HEK293 (cell line): Measurements from ENCODE around the gene TIAM2.

ENCODE experiments used
- CTCF ChIA-PET: fragments of 350-600 bp; formaldehyde crosslinking; extraction: SDS; loops from one replicate; lab custom pipeline; 2021; ENCODE audit warnings: antibody characterized with exemption; lab: Yijun Ruan, JAX
- POLR2A ChIA-PET: fragments of 300-600 bp; formaldehyde crosslinking; extraction: SDS; loops from one replicate; lab custom pipeline; 2020; ENCODE audit warnings: antibody characterized with exemption, inconsistent platforms; lab: Yijun Ruan, JAX
- H3K27ac ChIP-seq: fragments of 200-500 bp; sonication (Bioruptor generic); 2 replicates; pipeline ENCODE4 v1.5.1; 2014; ENCODE audit warnings: low read depth, low read length, control low read depth, inconsistent platforms; ENCODE audit errors: extremely low read depth
- H3K36me3 ChIP-seq, 2 experiments: fragments of 200-500 bp in 1 of 2; sonication (Bioruptor generic) in 1 of 2; 1 replicate in 1 of 2; 2 replicates in 1 of 2; pipeline ENCODE4 v1.5.1; 2014 to 2017; ENCODE audit warnings: inconsistent platforms in 2 of 2, low read length in 2 of 2; ENCODE audit not compliant: control insufficient read depth in 2 of 2, insufficient read depth in 1 of 2
- H3K4me1 ChIP-seq: fragments of 200-500 bp; sonication (Bioruptor generic); 2 replicates; pipeline ENCODE4 v1.5.1; 2014; ENCODE audit warnings: mild to moderate bottlenecking, low read length, inconsistent platforms; ENCODE audit not compliant: control insufficient read depth, insufficient read depth
- H3K4me3 ChIP-seq: 2 replicates; pipeline ENCODE4 v1.5.1; 2011; ENCODE audit warnings: low read depth, mild to moderate bottlenecking, control low read depth, low read length, moderate library complexity
- H3K9me3 ChIP-seq: fragments of 200-500 bp; sonication (Bioruptor generic); 2 replicates; pipeline ENCODE4 v1.5.1; 2014; ENCODE audit warnings: low read depth, low read length, inconsistent platforms; ENCODE audit not compliant: control insufficient read depth, insufficient read depth
- EGR2 ChIP-seq: fragments of 450-650 bp; formaldehyde crosslinking; IDR thresholded peaks from 2 replicates; pipeline ENCODE4 v1.5.1; 2016; ENCODE audit warnings: low read depth, missing biosample characterization, missing genetic modification characterization
- IKZF3 ChIP-seq: fragments of 450-650 bp; IDR thresholded peaks from 2 replicates; pipeline ENCODE4 v1.5.0; 2018; ENCODE audit warnings: missing biosample characterization, mild to moderate bottlenecking, missing genetic modification characterization, moderate library complexity
- MYNN ChIP-seq: fragments of 450-650 bp; formaldehyde crosslinking; IDR thresholded peaks from 2 replicates; pipeline ENCODE4 v1.5.1; 2016; ENCODE audit warnings: missing biosample characterization, missing genetic modification characterization, borderline replicate concordance
- SALL2 ChIP-seq: fragments of 450-650 bp; formaldehyde crosslinking; IDR thresholded peaks from 2 replicates; pipeline ENCODE4 v1.5.0; 2017; ENCODE audit warnings: missing biosample characterization, mild to moderate bottlenecking, missing genetic modification characterization, borderline replicate concordance
- ZBTB7A ChIP-seq: fragments of 450-650 bp; formaldehyde crosslinking; IDR thresholded peaks from 2 replicates; pipeline ENCODE4 v1.5.1; 2016; ENCODE audit warnings: low read depth, missing biosample characterization, missing genetic modification characterization
- ZFP69B ChIP-seq: fragments of 450-650 bp; formaldehyde crosslinking; IDR thresholded peaks from 2 replicates; pipeline ENCODE4 v1.5.1; 2016; ENCODE audit warnings: missing biosample characterization, missing genetic modification characterization
- ZNF121 ChIP-seq: fragments of 450-650 bp; formaldehyde crosslinking; IDR thresholded peaks from 2 replicates; pipeline ENCODE4 v1.5.1; 2016; ENCODE audit warnings: missing biosample characterization, missing genetic modification characterization
- ZNF2 ChIP-seq: fragments of 450-650 bp; formaldehyde crosslinking; IDR thresholded peaks from 2 replicates; pipeline ENCODE4 v1.5.1; 2016; ENCODE audit warnings: missing biosample characterization, missing genetic modification characterization
- ZNF223 ChIP-seq: fragments of 450-650 bp; formaldehyde crosslinking; IDR thresholded peaks from 2 replicates; pipeline ENCODE4 v1.5.1; 2016; ENCODE audit warnings: missing biosample characterization, missing genetic modification characterization
- ZNF26 ChIP-seq: fragments of 450-650 bp; formaldehyde crosslinking; IDR thresholded peaks from 2 replicates; pipeline ENCODE4 v1.5.1; 2016; ENCODE audit warnings: missing biosample characterization, missing genetic modification characterization
- ZNF311 ChIP-seq: fragments of 450-650 bp; formaldehyde crosslinking; IDR thresholded peaks from 2 replicates; pipeline ENCODE4 v1.5.1; 2017; ENCODE audit warnings: missing biosample characterization, missing genetic modification characterization, borderline replicate concordance
- ZNF354C ChIP-seq: fragments of 450-650 bp; formaldehyde crosslinking; IDR thresholded peaks from 2 replicates; pipeline ENCODE4 v1.5.1; 2016; ENCODE audit warnings: missing biosample characterization, missing genetic modification characterization, low read depth, borderline replicate concordance
- ZNF37A ChIP-seq: fragments of 450-650 bp; IDR thresholded peaks from 2 replicates; pipeline ENCODE4 v1.5.1; 2018; ENCODE audit warnings: missing biosample characterization, missing genetic modification characterization
- ZNF423 ChIP-seq: fragments of 450-650 bp; formaldehyde crosslinking; IDR thresholded peaks from 2 replicates; pipeline ENCODE4 v1.5.1; 2016; ENCODE audit warnings: missing biosample characterization, missing genetic modification characterization
- ZNF600 ChIP-seq: fragments of 450-650 bp; formaldehyde crosslinking; IDR thresholded peaks from 2 replicates; pipeline ENCODE4 v1.5.1; 2016; ENCODE audit warnings: missing biosample characterization, missing genetic modification characterization
- ZNF610 ChIP-seq: fragments of 450-650 bp; formaldehyde crosslinking; IDR thresholded peaks from 2 replicates; pipeline ENCODE4 v1.5.1; 2016; ENCODE audit warnings: missing biosample characterization, missing genetic modification characterization, borderline replicate concordance
- ZNF660 ChIP-seq: fragments of 450-650 bp; IDR thresholded peaks from 2 replicates; pipeline ENCODE4 v1.5.1; 2018; ENCODE audit warnings: missing biosample characterization, mild to moderate bottlenecking, missing genetic modification characterization
- ZNF692 ChIP-seq: fragments of 450-650 bp; formaldehyde crosslinking; IDR thresholded peaks from 2 replicates; pipeline ENCODE4 v1.5.1; 2016; ENCODE audit warnings: missing biosample characterization, missing genetic modification characterization
- ZSCAN18 ChIP-seq: fragments of 450-650 bp; formaldehyde crosslinking; IDR thresholded peaks from 2 replicates; pipeline ENCODE4 v1.5.1; 2016; ENCODE audit warnings: missing biosample characterization, missing genetic modification characterization

Gene TIAM2

GRCh38 chr6:154977588-154977987 is 17.5 kb upstream of the TIAM2 start:
- H3K4me1 ChIP-seq: no peaks in the 10 kb centered on the region
- ChIA-PET POLR2A (no interaction called here), CTCF (interaction anchor here (0.6 to 0.7 kb wide), 2 partner anchors 51 to 174 kb away, joined by 3 to 4 read pairs; no protein-coding TSS in a partner anchor)
- H3K4me3 ChIP-seq: no peak overlapping the region
- H3K27ac ChIP-seq: no peak overlapping the region
- H3K9me3 ChIP-seq: no peaks in the 10 kb centered on the region
- no peaks in the 10 kb centered on the region for H3K36me3 ChIP-seq
- TF ChIP-seq ZNF37A: no peak

- Histone ChIP-seq H3K27ac (no peak overlapping the region), H3K4me3 (no peak overlapping the region), H3K4me1 (no peaks in the 10 kb centered on the region), H3K36me3 (no peaks in the 10 kb centered on the region), H3K9me3 (no peaks in the 10 kb centered on the region)
- TF ChIP-seq ZFP69B (tag by site-specific recombination): peak; percentile 42; the same call in 1 of the 2 replicates
- TF ChIP-seq ZNF121 (tag by site-specific recombination): 0 out of 2 replicates have a peak, but pooled peaks have one; percentile 16
- no peak for TF ChIP-seq ZNF610
- TF ChIP-seq ZNF692 (tag by site-specific recombination): 0 out of 2 replicates have a peak, but pooled peaks have one; percentile 21
- POLR2A ChIA-PET: no interaction called here
- CTCF ChIA-PET: no interaction called here
These were observed 14.6 kb upstream of the TIAM2 start for GRCh38 chr6:154980273-154981078.

- POLR2A ChIA-PET: no interaction called here
- TF ChIP-seq ZBTB7A (tag by site-specific recombination) (no peak), EGR2 (no peak), ZNF354C (tag by site-specific recombination) (no peak), IKZF3 (tag by site-specific recombination) (no peak), MYNN (tag by site-specific recombination) (no peak), ZSCAN18 (no peak), SALL2 (no peak), ZNF223 (tag by site-specific recombination) (no peak), ZNF423 (tag by site-specific recombination) (no peak), ZNF26 (tag by site-specific recombination) (no peak), ZNF311 (tag by site-specific recombination) (no peak), ZNF2 (tag by site-specific recombination) (no peak), ZNF600 (no peak), ZNF660 (tag by site-specific recombination) (no peak)
These were observed 13.8 kb upstream of the TIAM2 start for GRCh38 chr6:154981079-154981870.

More at GRCh38 chr6:154981079-154981870, 13.8 kb upstream of the TIAM2 start:
- no peak overlapping the region for H3K27ac ChIP-seq
- CTCF ChIA-PET: interaction anchor here (1.5 kb wide), 1 partner anchor 9 kb away, joined by 3 read pairs; no protein-coding TSS in a partner anchor
- no peak overlapping the region for H3K4me3 ChIP-seq
- no peaks in the 10 kb centered on the region for H3K4me1 ChIP-seq
- H3K9me3 ChIP-seq: no peaks in the 10 kb centered on the region
- no peaks in the 10 kb centered on the region for H3K36me3 ChIP-seq
